ENCODE data around the gene PPP2R2C.
A peak's percentile ranks its signal among the peaks of the same experiment; 100 is the strongest.

The PPP2R2C gene

GRCh38 chr4:6298852-6299251 lies 173.6 kb downstream of the PPP2R2C start:
- no peak for DNase-seq

- no peak for DNase-seq
Observed at GRCh38 chr4:6298035-6298434, 174.4 kb downstream of the PPP2R2C start.

- DNase-seq = no peak
Observed at GRCh38 chr4:6297266-6297815, 175.1 kb downstream of the PPP2R2C start.

- no peak for DNase-seq
Observed at GRCh38 chr4:6296026-6296425, 176.4 kb downstream of the PPP2R2C start.

- no peak for DNase-seq
Observed at GRCh38 chr4:6295495-6295894, 176.9 kb downstream of the PPP2R2C start.

- no peak for DNase-seq
Observed at GRCh38 chr4:6294705-6295421, 177.6 kb downstream of the PPP2R2C start.

GRCh38 chr4:6293661-6294060 lies 178.8 kb downstream of the PPP2R2C start:
- no peak for DNase-seq

GRCh38 chr4:6293097-6293445 lies 179.3 kb downstream of the PPP2R2C start:
- no peak for DNase-seq

- DNase-seq = no peak
Observed at GRCh38 chr4:6292376-6293096, 179.9 kb downstream of the PPP2R2C start.

- DNase-seq = no peak
Observed at GRCh38 chr4:6291784-6292297, 180.6 kb downstream of the PPP2R2C start.

GRCh38 chr4:6290769-6291547 lies 181.5 kb downstream of the PPP2R2C start:
- DNase-seq = no peak

- DNase-seq = no peak
Observed at GRCh38 chr4:6290256-6290655, 182.2 kb downstream of the PPP2R2C start.

- no peak for DNase-seq
Observed at GRCh38 chr4:6288871-6289270, 183.5 kb downstream of the PPP2R2C start.

- no peak for DNase-seq
Observed at GRCh38 chr4:6288342-6288741, 184.1 kb downstream of the PPP2R2C start.

- no peak for DNase-seq
Observed at GRCh38 chr4:6287017-6287788, 185.2 kb downstream of the PPP2R2C start.

- DNase-seq = no peak
Observed at GRCh38 chr4:6283282-6283681, 189.1 kb downstream of the PPP2R2C start.

GRCh38 chr4:6282314-6282771 lies 190.1 kb downstream of the PPP2R2C start:
- DNase-seq = peak; percentile 70

GRCh38 chr4:6281436-6282313 lies 190.7 kb downstream of the PPP2R2C start:
- no peak for DNase-seq

GRCh38 chr4:6280365-6280996 lies 191.9 kb downstream of the PPP2R2C start:
- no peak for DNase-seq

- no peak for DNase-seq
Observed at GRCh38 chr4:6279582-6280289, 192.7 kb downstream of the PPP2R2C start.
